A549 (cell line): ENCODE results near the gene ABHD12. TPM values are rescaled to one million over a fixed set of nuclear protein-coding genes. Genes with fewer than 3 reads are reported as not detected.

Experiments
- ATAC-seq, 2 experiments: fragments of 200-7000 bp in 1 of 2; fragments of >200 bp in 1 of 2; cut with Nextera tagmentation in 1 of 2; cut with Tn5 transposase in 1 of 2; 3 replicates each; pipeline versions ENCODE4 v1.8.0 to v1.9.1; 2018 to 2020; ENCODE audit warnings: mild to moderate bottlenecking in 1 of 2, moderate library complexity in 1 of 2
- CTCF ChIA-PET: fragments of 300-600 bp; sonication (Branson Sonifier 250); formaldehyde crosslinking; extraction: SDS; loops from one replicate; lab custom pipeline; 2021; ENCODE audit warnings: antibody characterized with exemption, inconsistent platforms; lab: Yijun Ruan, JAX
- POLR2A ChIA-PET: fragments of 350-600 bp; formaldehyde crosslinking; extraction: SDS; loops from one replicate; lab custom pipeline; 2021; ENCODE audit warnings: antibody characterized with exemption, inconsistent platforms; lab: Yijun Ruan, JAX
- DNase-seq, 2 experiments: peaks; one replicate each; pipeline versions ENCODE4 v3.0.0 to v3.0.0-alpha.2; 2011 to 2016; ENCODE audit warnings: low read depth in 1 of 2, low spot score in 1 of 2
- FAIRE-seq: peaks from 2 replicates; lab custom pipeline; 2011; peaks lifted over from hg19 to GRCh38; lab: Jason Lieb, UNC
- H3K27ac ChIP-seq, 2 experiments: fragments of >200 bp; sonication (Bioruptor Twin); formaldehyde crosslinking; 3 replicates each; pipeline ENCODE4 v1.5.1; 2016 to 2017
- H3K4me1 ChIP-seq: fragments of >200 bp; sonication (Bioruptor Twin); formaldehyde crosslinking; 3 replicates; pipeline ENCODE4 v1.6.1; 2016
- H3K4me2 ChIP-seq: fragments of >200 bp; sonication (Bioruptor Twin); formaldehyde crosslinking; 3 replicates; pipeline ENCODE4 v1.6.1; 2016
- H3K4me3 ChIP-seq: fragments of >200 bp; sonication (Bioruptor Twin); formaldehyde crosslinking; 3 replicates; pipeline ENCODE4 v1.5.1; 2016
- H3K9me3 ChIP-seq: fragments of >200 bp; sonication (Bioruptor Twin); formaldehyde crosslinking; 3 replicates; pipeline ENCODE4 v1.6.1; 2016
- BHLHE40 ChIP-seq: IDR thresholded peaks from 2 replicates; pipeline ENCODE4 v1.6.1; 2012; ENCODE audit warnings: low read depth, low read length, inconsistent platforms
- CHD4 ChIP-seq: fragments of 200-600 bp; sonication (generic); IDR thresholded peaks from 2 replicates; pipeline ENCODE4 v1.6.1; 2016; ENCODE audit warnings: antibody characterized with exemption, mild to moderate bottlenecking, borderline replicate concordance
- HDAC2 ChIP-seq: fragments of 200-600 bp; sonication (generic); IDR thresholded peaks from 2 replicates; pipeline ENCODE4 v1.6.1; 2016
- HOXB5 ChIP-seq: fragments of 250-450 bp; sonication (Bioruptor Pico); IDR thresholded peaks from 2 replicates; pipeline ENCODE4 v1.5.0; 2020; ENCODE audit warnings: mild to moderate bottlenecking, moderate library complexity
- KDM1A ChIP-seq: fragments of 200-600 bp; sonication (generic); IDR thresholded peaks from 2 replicates; pipeline ENCODE4 v1.6.1; 2016; ENCODE audit warnings: low read depth, mild to moderate bottlenecking
- PHF8 ChIP-seq: fragments of 200-600 bp; sonication (generic); IDR thresholded peaks from 2 replicates; pipeline ENCODE4 v1.6.1; 2016; ENCODE audit warnings: low read depth, mild to moderate bottlenecking, antibody characterized with exemption, moderate library complexity, borderline replicate concordance
- POLR2AphosphoS2 ChIP-seq: conservative IDR thresholded peaks from 2 replicates; pipeline ENCODE4 v1.6.1; 2012; ENCODE audit warnings: low read length, improper control_type of control experiment, inconsistent platforms
- RARB ChIP-seq: fragments of 250-450 bp; sonication (Bioruptor Pico); IDR thresholded peaks from 2 replicates; pipeline ENCODE4 v1.8.0; 2021; ENCODE audit warnings: mild to moderate bottlenecking, moderate library complexity
- RCOR1 ChIP-seq: fragments of 150-350 bp; IDR thresholded peaks from 2 replicates; pipeline ENCODE4 v1.6.1; 2014; ENCODE audit warnings: antibody characterized with exemption, low read length, low read depth
- ZNF302 ChIP-seq: fragments of 250-450 bp; sonication (Bioruptor Pico); IDR thresholded peaks from 2 replicates; pipeline ENCODE4 v1.9.0; 2021; ENCODE audit warnings: inconsistent platforms, mild to moderate bottlenecking, moderate library complexity
- WGBS: methylation state at CpG from one replicate; pipeline ENCODE4 v1.1.6; 2017; ENCODE audit errors: missing lambda C conversion rate; 5-methylcytosine and 5-hydroxymethylcytosine counted together
- polyA plus RNA-seq, 4 experiments: library from polyadenylated mRNA; depleted of rRNA in 3 of 4; stranded (reverse); fragments of >200 nt; fragmentation: RNase III in 1 of 4; extraction: RNeasy Plus Mini Kit Qiagen cat#74134 plus additional on column Dnase treatment in 1 of 4; gene quantifications; 2 replicates in 3 of 4; 3 replicates in 1 of 4; pipeline ENCODE4 v1.2.3, GENCODE V29; 2011 to 2017
- TF ChIP-seq, protein P1 (sequence below): fragments of 200-600 bp; sonication (generic); IDR thresholded peaks from 2 replicates; pipeline ENCODE4 v1.6.1; 2016; ENCODE audit warnings: antibody characterized with exemption, mild to moderate bottlenecking, moderate library complexity
- TF ChIP-seq, protein P2 (sequence below): IDR thresholded peaks from 2 replicates; pipeline ENCODE4 v1.6.1; 2012
- TF ChIP-seq, protein P3 (sequence below): fragments of >200 bp; sonication (Bioruptor Twin); formaldehyde crosslinking; IDR thresholded peaks from 3 replicates; pipeline ENCODE4 v1.5.1; 2016
- TF ChIP-seq, protein P4 (sequence below): fragments of >200 bp; sonication (Bioruptor Twin); formaldehyde crosslinking; IDR thresholded peaks from 2 replicates; pipeline ENCODE4 v1.6.1; 2016

The ABHD12 gene
- polyA plus RNA-seq, 2 of the 4 experiments (the other 2 are of a cell fraction): 54.3 to 101 TPM

DNA sequence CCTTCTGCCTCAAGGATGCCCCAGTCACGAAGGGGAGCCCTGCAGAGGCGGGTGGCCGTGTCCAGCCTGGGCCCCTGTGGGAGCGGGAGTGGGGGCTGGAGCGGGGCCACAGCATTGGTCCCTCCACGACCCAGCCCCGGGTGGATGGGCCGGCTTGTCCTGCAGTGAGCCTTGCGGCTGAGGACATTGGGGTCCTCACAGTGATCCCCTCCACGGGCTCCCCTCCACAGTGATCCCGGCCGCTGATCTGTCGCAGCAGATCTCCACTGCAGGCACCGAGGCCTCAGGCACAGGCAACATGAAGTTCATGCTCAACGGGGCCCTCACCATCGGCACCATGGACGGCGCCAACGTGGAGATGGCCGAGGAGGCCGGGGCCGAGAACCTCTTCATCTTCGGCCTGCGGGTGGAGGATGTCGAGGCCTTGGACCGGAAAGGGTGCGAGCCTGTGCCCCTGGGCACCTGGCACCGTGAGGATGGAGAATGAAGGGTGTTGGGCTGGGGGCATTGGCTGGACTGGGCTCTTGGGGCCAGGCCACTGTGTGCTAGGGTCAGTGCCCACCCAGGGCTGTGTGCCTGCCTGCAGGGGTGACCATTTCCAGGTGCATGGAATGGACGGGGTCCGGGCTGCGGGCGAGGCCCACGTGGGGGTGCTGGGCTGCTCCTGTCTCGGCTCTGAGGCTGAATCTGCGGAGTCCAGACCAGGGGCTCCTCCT is 98.3 kb downstream of the ABHD12 start (continued):
- TF ChIP-seq, protein P1, sequence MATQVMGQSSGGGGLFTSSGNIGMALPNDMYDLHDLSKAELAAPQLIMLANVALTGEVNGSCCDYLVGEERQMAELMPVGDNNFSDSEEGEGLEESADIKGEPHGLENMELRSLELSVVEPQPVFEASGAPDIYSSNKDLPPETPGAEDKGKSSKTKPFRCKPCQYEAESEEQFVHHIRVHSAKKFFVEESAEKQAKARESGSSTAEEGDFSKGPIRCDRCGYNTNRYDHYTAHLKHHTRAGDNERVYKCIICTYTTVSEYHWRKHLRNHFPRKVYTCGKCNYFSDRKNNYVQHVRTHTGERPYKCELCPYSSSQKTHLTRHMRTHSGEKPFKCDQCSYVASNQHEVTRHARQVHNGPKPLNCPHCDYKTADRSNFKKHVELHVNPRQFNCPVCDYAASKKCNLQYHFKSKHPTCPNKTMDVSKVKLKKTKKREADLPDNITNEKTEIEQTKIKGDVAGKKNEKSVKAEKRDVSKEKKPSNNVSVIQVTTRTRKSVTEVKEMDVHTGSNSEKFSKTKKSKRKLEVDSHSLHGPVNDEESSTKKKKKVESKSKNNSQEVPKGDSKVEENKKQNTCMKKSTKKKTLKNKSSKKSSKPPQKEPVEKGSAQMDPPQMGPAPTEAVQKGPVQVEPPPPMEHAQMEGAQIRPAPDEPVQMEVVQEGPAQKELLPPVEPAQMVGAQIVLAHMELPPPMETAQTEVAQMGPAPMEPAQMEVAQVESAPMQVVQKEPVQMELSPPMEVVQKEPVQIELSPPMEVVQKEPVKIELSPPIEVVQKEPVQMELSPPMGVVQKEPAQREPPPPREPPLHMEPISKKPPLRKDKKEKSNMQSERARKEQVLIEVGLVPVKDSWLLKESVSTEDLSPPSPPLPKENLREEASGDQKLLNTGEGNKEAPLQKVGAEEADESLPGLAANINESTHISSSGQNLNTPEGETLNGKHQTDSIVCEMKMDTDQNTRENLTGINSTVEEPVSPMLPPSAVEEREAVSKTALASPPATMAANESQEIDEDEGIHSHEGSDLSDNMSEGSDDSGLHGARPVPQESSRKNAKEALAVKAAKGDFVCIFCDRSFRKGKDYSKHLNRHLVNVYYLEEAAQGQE: no peak
- TF ChIP-seq, protein P2, sequence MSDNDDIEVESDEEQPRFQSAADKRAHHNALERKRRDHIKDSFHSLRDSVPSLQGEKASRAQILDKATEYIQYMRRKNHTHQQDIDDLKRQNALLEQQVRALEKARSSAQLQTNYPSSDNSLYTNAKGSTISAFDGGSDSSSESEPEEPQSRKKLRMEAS: no peak
- no peak for TF ChIP-seq HOXB5 (CRISPR knock-in tag)
- TF ChIP-seq, all 56 proteins: peak for 0

DNA sequence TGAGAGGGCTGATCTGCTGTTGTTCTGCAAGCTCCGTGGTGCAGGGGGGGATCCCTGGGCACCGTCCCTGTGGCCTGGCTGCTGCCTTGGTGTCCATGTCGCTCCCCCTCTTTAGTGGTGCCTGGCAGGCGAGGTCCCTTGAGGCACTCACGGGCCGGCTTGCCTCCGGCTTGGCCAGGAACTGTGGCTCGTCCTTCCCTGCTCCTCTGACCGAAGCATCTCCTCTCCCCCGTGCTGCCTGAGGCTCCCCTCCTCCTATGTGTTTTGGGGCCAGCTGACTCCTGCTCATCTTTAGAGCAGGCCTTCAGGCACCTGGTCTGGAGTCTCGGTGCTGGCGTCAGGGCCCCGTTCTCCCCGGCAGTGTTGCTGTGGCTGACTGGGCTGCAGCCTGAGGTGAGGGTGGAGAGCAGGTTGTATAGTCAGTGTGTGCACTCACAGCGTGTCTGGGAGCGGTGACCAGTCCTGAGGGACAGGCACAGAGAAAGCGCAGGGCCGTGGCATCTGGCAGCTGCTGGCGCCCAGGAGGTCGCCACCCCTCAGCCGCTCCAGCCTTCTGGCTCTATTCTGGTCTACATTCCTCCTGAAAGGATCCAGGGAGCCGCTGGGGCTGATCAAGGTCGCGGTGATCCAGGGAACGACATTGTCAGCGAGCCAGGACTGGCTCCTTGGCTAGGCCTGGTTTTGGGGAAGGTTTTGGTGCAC is 99.1 kb downstream of the ABHD12 start:
- ATAC-seq (no peak), DNase-seq (no peak), FAIRE-seq (no peak)
- Histone ChIP-seq H3K4me3 (no peak overlapping the region), H3K9me3 (no peaks in the 10 kb centered on the region), H3K4me1 (peaks cover 24% of the 10 kb centered on the region), H3K4me2 (no peak overlapping the region), H3K27ac (no peak overlapping the region)
- WGBS: 94% methylated on average over 22 of the region's 26 CpGs
- ChIA-PET POLR2A (no interaction called here), CTCF (interaction anchor here (1.6 to 5.5 kb wide), 2 partner anchors 107 to 298 kb away, joined by 4 to 24 read pairs; no protein-coding TSS in a partner anchor)
- TF ChIP-seq HDAC2 (no peak), KDM1A (no peak), RARB (CRISPR knock-in tag) (no peak), PHF8 (no peak), POLR2AphosphoS2 (no peak), BHLHE40 (no peak), CHD4 (no peak), RCOR1 (no peak), ZNF302 (CRISPR knock-in tag) (no peak)
- TF ChIP-seq, protein P3, sequence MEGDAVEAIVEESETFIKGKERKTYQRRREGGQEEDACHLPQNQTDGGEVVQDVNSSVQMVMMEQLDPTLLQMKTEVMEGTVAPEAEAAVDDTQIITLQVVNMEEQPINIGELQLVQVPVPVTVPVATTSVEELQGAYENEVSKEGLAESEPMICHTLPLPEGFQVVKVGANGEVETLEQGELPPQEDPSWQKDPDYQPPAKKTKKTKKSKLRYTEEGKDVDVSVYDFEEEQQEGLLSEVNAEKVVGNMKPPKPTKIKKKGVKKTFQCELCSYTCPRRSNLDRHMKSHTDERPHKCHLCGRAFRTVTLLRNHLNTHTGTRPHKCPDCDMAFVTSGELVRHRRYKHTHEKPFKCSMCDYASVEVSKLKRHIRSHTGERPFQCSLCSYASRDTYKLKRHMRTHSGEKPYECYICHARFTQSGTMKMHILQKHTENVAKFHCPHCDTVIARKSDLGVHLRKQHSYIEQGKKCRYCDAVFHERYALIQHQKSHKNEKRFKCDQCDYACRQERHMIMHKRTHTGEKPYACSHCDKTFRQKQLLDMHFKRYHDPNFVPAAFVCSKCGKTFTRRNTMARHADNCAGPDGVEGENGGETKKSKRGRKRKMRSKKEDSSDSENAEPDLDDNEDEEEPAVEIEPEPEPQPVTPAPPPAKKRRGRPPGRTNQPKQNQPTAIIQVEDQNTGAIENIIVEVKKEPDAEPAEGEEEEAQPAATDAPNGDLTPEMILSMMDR: no peak

DNA sequence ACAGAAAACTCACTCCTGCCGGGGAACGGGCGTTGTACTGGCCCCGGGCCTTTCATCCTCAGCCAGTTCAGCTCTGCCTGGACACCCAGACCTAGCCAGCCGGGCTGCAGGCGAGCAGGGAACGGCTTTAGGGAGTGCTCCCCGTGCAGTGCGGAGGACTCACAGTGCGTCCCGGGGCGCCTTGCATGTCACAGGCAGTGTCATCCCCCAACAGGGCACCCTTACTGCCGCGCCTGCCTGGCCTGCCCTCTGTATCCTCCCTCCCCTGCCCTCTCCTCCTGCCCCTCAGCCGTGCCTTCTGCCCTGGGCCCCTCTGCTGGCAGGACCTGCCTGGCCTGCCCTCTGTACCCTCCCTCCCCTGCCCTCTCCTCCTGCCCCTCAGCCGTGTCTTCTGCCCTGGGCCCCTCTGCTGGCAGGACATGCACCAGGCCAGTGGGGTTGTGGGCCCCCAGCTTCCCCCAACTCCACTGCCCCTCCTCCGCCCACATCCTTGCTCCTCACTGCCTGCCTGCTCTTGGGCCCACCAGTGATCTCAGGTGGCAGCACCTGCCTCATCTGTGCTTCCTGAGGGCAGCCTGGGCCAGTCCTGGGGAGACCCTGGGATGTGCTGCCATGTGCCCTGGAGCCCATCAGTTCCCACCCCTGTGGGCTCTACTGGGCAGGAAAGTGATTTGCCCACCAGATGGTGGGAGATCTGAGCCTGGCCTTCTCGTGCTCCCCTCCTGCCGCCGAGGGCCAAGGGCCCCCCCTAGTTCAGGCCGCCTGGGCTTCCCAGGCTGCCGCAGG is 99.8 kb downstream of the ABHD12 start:
- Histone ChIP-seq H3K4me2 (no peak overlapping the region), H3K4me3 (no peak overlapping the region), H3K4me1 (peaks cover 16% of the 10 kb centered on the region; the same call in 2 of the 3 replicates), H3K9me3 (no peaks in the 10 kb centered on the region)
- POLR2A ChIA-PET: no interaction called here
- no peak for ATAC-seq
- 89% methylated on average over 19 of the region's 22 CpGs for WGBS
- no peak for DNase-seq
- FAIRE-seq: no peak
- TF ChIP-seq POLR2AphosphoS2: 0 out of 2 replicates have a peak, but pooled peaks have one; percentile 51
- TF ChIP-seq, protein P4, sequence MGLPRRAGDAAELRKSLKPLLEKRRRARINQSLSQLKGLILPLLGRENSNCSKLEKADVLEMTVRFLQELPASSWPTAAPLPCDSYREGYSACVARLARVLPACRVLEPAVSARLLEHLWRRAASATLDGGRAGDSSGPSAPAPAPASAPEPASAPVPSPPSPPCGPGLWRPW: no peak
- TF ChIP-seq, all 56 proteins: peak for 1
- CTCF ChIA-PET: interaction anchor here (1.1 to 5.5 kb wide), 3 partner anchors 91 to 297 kb away, joined by 3 to 24 read pairs (median 4); no protein-coding TSS in a partner anchor
- H3K27ac ChIP-seq: 0 out of 6 replicates have a peak overlapping the region, but pooled peaks of 1 of the 2 experiments have one; percentile 1
